Neural crest cell (in vitro differentiated cells): ENCODE results near the gene CRAMP1. TPM values are rescaled to one million over a fixed set of nuclear protein-coding genes. Genes with fewer than 3 reads are reported as not detected.

ENCODE experiments used
- DNase-seq: peaks from one replicate; pipeline ENCODE4 v3.0.0; 2021; ENCODE audit warnings: low read depth, mixed read lengths, low spot score
- H3K27ac Mint-ChIP-seq: one replicate; pipeline ENCODE4 v1.8.0; 2021; ENCODE audit warnings: mild to moderate bottlenecking, mixed read lengths; ENCODE audit not compliant: unreplicated experiment
- H3K27me3 Mint-ChIP-seq: 2 replicates; pipeline ENCODE4 v1.8.0; 2021; ENCODE audit warnings: low read depth, mild to moderate bottlenecking, mixed read lengths
- H3K36me3 Mint-ChIP-seq: 2 replicates; pipeline ENCODE4 v1.8.0; 2021; ENCODE audit warnings: low read depth, mild to moderate bottlenecking, mixed read lengths
- H3K4me1 Mint-ChIP-seq: 2 replicates; pipeline ENCODE4 v1.8.0; 2021; ENCODE audit warnings: mixed read lengths
- H3K4me3 Mint-ChIP-seq: one replicate; pipeline ENCODE4 v1.8.0; 2021; ENCODE audit warnings: mild to moderate bottlenecking, mixed read lengths
- H3K9me3 Mint-ChIP-seq: 2 replicates; pipeline ENCODE4 v1.8.0; 2021; ENCODE audit warnings: mixed read lengths
- CTCF ChIP-seq: fragments of 200-600 bp; sonication (generic); conservative IDR thresholded peaks from 2 replicates; pipeline ENCODE4 v1.5.0; 2021; ENCODE audit warnings: antibody characterized with exemption, mild to moderate bottlenecking
- total RNA-seq: library from RNA; stranded (reverse); gene quantifications from 2 replicates; pipeline ENCODE4 v1.2.1, GENCODE V29; 2021

CRAMP1 gene
- total RNA-seq, 1 donor from 2014 or later, result 38.3 TPM

- H3K27me3 Mint-ChIP-seq, result no peaks in the 10 kb centered on the region
- peaks cover 6% of the 10 kb centered on the region for H3K36me3 Mint-ChIP-seq
- peaks cover 4% of the 10 kb centered on the region for H3K4me1 Mint-ChIP-seq
- no peak for DNase-seq
- no peak overlapping the region for H3K27ac Mint-ChIP-seq
- no peaks in the 10 kb centered on the region for H3K9me3 Mint-ChIP-seq
- TF ChIP-seq CTCF, result no peak
- H3K4me3 Mint-ChIP-seq, result no peak overlapping the region
These were observed 18.5 kb downstream of the CRAMP1 start for GRCh38 chr16:1630450-1631213.

DNA sequence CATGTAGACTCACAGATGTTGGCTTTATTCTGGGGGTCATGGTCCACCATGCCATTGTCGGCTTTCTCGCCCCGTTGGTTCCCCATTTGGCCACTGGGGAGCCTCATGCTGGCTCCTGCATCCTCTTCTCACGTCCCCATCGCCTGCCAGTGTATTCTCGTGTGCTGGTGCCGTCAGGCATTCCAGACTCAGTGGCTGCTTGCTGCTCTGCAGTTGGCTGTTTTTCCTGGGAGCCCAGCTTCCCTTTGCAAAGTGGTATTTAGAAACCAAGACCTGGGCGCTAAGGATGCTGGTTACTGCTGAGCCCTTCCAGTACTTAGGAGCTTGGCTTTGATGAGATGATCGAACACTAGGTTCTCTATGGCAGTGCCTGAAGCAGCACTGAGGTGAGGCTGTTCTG, 19.1 kb downstream of the CRAMP1 start:
- H3K27me3 Mint-ChIP-seq, result no peaks in the 10 kb centered on the region
- H3K4me1 Mint-ChIP-seq, result peaks cover 4% of the 10 kb centered on the region
- peaks cover 6% of the 10 kb centered on the region for H3K36me3 Mint-ChIP-seq
- no peak for TF ChIP-seq CTCF
- no peak overlapping the region for H3K4me3 Mint-ChIP-seq
- H3K27ac Mint-ChIP-seq, result no peak overlapping the region
- H3K9me3 Mint-ChIP-seq, result no peaks in the 10 kb centered on the region
- no peak for DNase-seq

DNA sequence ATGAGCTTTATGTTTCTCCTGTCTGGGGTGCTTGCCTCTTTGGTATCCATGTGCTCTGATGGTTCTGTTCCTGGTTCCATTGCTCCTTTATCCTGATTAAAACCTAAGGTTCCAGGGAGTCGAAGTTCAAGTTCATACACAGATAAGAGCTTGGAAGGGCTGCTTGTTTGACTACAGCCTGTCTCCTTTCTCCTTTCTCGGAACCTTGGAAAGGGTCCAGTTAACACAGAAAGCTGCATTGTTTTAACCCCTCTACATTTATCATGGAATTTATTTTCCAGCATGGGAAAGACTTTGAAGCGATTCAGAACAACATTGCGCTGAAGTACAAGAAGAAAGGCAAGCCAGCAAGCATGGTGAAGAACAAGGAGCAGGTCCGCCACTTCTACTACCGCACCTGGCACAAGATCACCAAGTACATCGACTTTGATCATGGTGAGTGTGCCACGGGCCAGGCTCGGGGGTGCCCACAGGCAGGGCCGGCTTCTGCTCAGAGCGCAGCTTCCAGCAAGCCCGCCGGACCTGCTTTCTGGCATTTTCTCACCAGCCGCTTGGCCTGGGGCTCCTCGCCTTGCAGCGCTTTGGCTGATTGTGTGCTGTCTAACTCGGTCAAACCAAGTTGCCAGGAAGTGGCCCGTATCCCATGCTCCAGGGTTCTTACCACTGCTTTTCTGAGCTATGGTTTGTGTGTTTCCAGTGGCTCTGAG, 19.9 kb downstream of the CRAMP1 start:
- Mint-ChIP-seq H3K9me3 (no peaks in the 10 kb centered on the region), H3K4me3 (no peak overlapping the region), H3K27ac (no peak overlapping the region), H3K4me1 (peaks cover 4% of the 10 kb centered on the region), H3K27me3 (no peaks in the 10 kb centered on the region), H3K36me3 (peaks cover 6% of the 10 kb centered on the region)
- DNase-seq, result no peak
- no peak for TF ChIP-seq CTCF

DNA sequence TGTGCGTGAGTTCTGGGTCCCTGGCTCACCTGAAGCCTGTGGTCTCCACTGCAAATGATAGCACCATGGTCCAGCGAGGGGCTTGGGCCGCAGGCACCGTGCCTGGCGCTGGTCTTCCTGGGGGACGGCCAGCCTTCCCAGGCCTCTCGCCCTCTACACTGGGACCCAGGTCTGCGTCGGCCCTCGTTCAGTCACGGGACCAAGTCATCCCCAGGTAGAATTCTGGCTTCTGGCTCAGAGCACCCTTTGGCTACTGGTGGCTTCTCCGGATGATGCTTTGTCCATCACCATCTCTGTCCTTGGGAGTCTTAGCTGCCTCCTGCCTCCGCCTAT, 20.4 kb downstream of the CRAMP1 start:
- no peak for TF ChIP-seq CTCF
- Mint-ChIP-seq H3K36me3 (peaks cover 6% of the 10 kb centered on the region), H3K4me1 (peaks cover 4% of the 10 kb centered on the region), H3K27me3 (no peaks in the 10 kb centered on the region), H3K27ac (no peak overlapping the region), H3K9me3 (no peaks in the 10 kb centered on the region), H3K4me3 (no peak overlapping the region)
- no peak for DNase-seq

- H3K27ac Mint-ChIP-seq, result peak overlapping the region; percentile 72
- DNase-seq, result no peak
- H3K27me3 Mint-ChIP-seq, result no peaks in the 10 kb centered on the region
- H3K4me3 Mint-ChIP-seq, result no peak overlapping the region
- H3K4me1 Mint-ChIP-seq, result peaks cover 4% of the 10 kb centered on the region
- H3K9me3 Mint-ChIP-seq, result no peaks in the 10 kb centered on the region
- no peak for TF ChIP-seq CTCF
- H3K36me3 Mint-ChIP-seq, result peaks cover 6% of the 10 kb centered on the region
These were observed 21.1 kb downstream of the CRAMP1 start for GRCh38 chr16:1633310-1633709.
